Endometrium (tissue), 2 donors: Measurements from ENCODE around the gene SLC35A5.

ENCODE experiments used
- FAIRE-seq: peaks from 2 replicates; lab custom pipeline; 2012; peaks lifted over from hg19 to GRCh38; lab: Jason Lieb, UNC
- donor health status: control.
- donor health status: control.

Gene SLC35A5

DNA sequence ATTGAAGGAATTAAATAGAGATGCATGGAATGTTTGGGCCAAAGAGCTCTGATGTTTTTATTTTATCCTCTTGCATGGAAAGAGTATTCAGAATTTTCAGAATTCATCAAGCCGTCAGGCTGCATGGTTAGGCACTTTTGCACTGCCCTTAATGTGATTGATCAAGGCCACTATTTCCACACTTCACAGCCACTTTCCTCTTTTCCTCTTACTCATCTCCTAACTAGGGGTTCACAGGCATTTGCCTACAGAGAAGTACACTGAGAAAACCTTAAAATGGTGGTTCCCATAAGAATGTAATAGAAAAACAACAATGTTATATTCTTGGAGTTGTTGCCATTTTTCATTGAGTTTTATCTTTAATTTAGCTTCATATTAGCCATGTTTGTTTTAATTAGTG, 10.9 kb downstream of the SLC35A5 start:
- FAIRE-seq = no peak

- no peak for FAIRE-seq
Measured at GRCh38 chr3:112579232-112579631, 17.4 kb downstream of the SLC35A5 start.

DNA sequence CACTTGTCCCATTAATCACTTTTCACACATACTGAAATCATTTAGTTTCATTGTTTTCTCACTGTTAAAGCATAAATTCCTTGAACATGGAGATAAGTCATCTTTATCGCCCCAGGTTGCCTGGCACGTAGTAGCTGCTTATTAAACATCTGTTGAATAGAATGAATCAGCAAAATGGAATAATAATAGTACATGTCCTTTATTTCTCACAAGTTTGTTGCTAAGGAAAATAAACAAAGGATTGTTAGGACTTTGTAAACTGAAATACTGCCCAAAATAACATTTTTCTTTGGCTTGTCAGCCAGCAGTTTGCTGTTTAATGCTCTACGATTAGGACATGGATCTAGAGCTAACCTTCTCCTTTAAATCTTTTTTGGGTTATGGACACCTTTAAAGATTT, 17.9 kb downstream of the SLC35A5 start:
- no peak for FAIRE-seq

GRCh38 chr3:112582244-112582874, 20.5 kb downstream of the SLC35A5 start:
- peak; percentile 92 for FAIRE-seq

DNA sequence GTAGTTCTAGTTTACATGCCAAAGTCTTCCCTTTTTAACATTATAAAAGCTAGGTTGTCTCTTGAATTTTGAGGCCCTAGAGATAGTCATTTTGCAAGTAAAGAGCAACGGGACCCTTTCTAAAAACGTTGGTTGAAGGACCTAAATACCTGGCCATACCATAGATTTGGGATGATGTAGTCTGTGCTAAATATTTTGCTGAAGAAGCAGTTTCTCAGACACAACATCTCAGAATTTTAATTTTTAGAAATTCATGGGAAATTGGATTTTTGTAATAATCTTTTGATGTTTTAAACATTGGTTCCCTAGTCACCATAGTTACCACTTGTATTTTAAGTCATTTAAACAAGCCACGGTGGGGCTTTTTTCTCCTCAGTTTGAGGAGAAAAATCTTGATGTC, 21.3 kb downstream of the SLC35A5 start:
- no peak for FAIRE-seq

DNA sequence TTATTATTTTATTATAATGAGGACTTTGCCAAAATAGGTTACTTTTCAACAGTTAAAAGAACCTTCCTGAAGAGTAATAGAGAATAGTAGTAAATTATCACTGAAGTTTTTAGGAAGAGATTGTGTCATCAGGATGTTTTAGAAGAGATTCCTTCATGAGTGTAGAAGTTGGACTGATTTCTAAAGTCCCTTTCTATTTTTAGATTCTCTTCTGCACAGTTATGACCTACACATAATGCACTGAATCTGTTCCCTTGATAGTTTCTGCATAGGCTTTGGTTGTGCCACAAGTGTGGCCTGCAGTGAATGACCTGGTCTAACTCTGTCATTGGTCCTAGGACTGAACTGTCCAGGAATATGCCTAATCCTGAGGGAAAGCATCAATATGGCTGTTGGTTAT, 23.9 kb downstream of the SLC35A5 start:
- FAIRE-seq = no peak

DNA sequence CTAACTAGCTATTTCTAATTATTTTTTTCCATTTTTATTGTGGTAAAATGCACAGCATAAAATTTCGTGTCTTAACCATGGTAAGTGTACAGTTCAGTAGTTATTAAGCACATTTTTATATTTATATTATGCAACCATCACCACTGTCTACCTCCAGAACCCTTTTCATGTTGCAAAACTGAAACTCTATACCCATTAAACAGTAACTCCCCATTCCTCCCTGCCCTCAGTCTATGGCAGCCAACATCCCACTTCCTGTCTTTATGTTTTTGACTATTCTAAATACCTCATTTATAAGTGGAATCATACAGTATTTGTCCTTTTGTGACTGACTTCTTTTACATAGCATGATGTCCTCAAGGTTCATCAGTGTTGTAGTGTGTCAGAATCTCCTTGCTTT, 25.5 kb downstream of the SLC35A5 start:
- no peak for FAIRE-seq

GRCh38 chr3:112593258-112593657, 31.4 kb downstream of the SLC35A5 start:
- FAIRE-seq = no peak

- FAIRE-seq = no peak
Measured at GRCh38 chr3:112594856-112595255, 33.0 kb downstream of the SLC35A5 start.

DNA sequence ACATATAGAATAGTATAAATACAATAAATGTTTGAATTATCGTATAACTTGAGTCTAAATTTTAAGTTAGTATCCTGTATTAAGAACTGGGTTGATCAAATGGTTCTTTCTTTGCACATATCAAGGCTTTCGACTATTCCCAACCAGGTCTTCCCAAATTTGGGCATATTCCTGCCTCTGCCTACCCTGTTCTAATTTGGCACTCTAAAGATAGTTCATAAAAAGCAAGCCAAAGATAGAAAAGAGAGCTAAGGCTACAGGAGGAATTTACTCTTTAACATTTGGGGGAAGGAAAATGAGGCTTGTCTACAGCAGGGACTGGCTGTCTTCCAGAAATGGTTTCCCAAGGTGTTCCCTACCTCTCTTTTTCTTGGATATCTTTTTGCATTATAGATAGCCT, 36.1 kb downstream of the SLC35A5 start:
- FAIRE-seq = no peak

DNA sequence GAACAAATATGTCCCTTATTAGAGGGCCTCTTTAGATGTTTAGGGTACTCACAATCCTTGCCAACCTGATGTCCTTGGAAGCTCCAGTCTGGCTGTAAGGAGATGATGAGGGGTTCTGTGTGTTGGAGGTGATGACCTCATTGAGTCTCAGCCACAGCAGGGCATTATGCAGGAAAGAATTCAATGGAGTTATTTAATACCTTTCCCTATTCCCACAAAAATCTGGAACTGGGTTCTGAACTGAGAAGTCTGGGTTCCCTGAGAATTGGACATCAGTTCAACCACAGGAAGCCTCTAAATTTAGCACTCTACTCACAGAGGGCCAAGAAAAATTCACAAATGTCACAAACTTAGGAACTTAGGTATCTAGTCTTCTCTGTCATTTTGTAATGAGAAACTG, 36.9 kb downstream of the SLC35A5 start:
- no peak for FAIRE-seq

DNA sequence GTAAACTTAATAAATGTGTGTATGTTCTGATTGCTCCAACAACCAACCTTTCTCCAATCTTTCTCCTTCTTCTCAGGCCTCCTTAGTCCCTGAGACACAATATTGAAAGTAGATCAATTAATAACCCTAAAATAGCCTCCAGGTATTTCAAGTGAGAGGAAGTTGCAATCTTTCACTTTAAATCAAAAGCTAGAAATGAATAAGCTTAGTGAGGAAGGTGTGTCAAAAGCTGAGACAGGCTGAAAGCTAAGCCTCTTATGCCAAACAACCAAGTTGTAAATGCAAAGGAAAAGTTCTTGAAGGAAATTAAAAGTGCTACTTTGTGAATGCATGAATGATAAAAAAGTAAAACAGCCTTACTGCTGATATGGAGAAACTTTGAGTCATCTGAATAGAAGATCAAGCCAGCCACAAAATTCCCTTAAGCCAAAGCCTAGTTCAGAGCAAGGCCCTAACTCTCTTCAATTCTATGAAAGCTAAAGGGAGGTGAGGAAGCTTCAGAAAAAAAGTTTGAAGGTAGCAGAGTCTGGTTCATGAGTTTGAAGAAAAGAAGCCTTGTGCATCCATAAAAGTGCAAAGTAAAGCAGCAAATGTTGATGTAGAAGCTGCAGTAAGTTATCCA, 40.5 kb downstream of the SLC35A5 start:
- no peak for FAIRE-seq

GRCh38 chr3:112604536-112604935, 42.7 kb downstream of the SLC35A5 start:
- FAIRE-seq = no peak

GRCh38 chr3:112605285-112605684, 43.4 kb downstream of the SLC35A5 start:
- FAIRE-seq = no peak

- peak; percentile 23 for FAIRE-seq
Measured at GRCh38 chr3:112606098-112606497, 44.3 kb downstream of the SLC35A5 start.

GRCh38 chr3:112607863-112608262, 46.0 kb downstream of the SLC35A5 start:
- FAIRE-seq = no peak

GRCh38 chr3:112610121-112610520, 48.3 kb downstream of the SLC35A5 start:
- no peak for FAIRE-seq

GRCh38 chr3:112611752-112612515, 50.1 kb downstream of the SLC35A5 start:
- FAIRE-seq = no peak

GRCh38 chr3:112615989-112616731, 54.3 kb downstream of the SLC35A5 start:
- no peak for FAIRE-seq

- no peak for FAIRE-seq
Measured at GRCh38 chr3:112617285-112617684, 55.4 kb downstream of the SLC35A5 start.

- FAIRE-seq = no peak
Measured at GRCh38 chr3:112619295-112619694, 57.5 kb downstream of the SLC35A5 start.

- no peak for FAIRE-seq
Measured at GRCh38 chr3:112623213-112623612, 61.4 kb downstream of the SLC35A5 start.

DNA sequence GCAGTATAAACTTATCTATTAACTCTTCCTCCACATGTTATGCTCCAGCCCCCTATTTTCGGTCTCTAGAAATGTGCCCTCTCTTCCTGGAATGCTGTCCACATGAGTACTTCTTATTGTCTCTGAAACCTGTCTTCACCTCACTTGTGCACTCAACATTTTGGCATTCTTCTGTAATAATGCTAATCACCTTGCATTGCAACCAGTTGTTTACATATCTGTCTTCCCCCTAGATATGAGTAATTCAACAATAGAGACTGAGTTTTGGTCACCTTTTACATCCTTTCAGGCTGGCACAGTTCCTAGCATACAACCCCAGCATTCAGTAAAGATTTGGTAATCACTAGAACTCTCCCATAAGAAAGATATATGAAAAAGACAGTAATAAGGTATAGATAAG, 61.9 kb downstream of the SLC35A5 start:
- FAIRE-seq = no peak
